Naive thymus-derived CD8-positive, alpha-beta T cell (primary cell): ENCODE results near the gene MNT. TPM values are rescaled to one million over a fixed set of nuclear protein-coding genes. Genes with fewer than 3 reads are reported as not detected.

Experiments
- ATAC-seq, 2 donors: fragments of 150-1000 bp; cut with Tn5 transposase in 1 of 2; sonication (Bioruptor Pico), chemical (Tn5 transposase) in 1 of 2; 1 replicate in 1 of 2; 2 replicates in 1 of 2; pipeline ENCODE4 v1.10.0; 2021; ENCODE audit warnings: mild to moderate bottlenecking in 2 of 2, moderate library complexity in 2 of 2
- POLR2A ChIA-PET: fragments of 350-600 bp; sonication (Branson Sonifier 250); formaldehyde crosslinking; loops from one replicate; lab custom pipeline; 2021; ENCODE audit warnings: antibody characterized with exemption; lab: Charles Lee
- DNase-seq, 10 donors: peaks; one replicate each; pipeline versions ENCODE4 v3.0.0 to v3.0.0-alpha.2; 2020 to 2022
- H3K27ac Mint-ChIP-seq, 10 donors: one replicate each; pipeline ENCODE4 v1.8.0; 2020 to 2022; ENCODE audit warnings: mild to moderate bottlenecking in 10 of 10, mixed read lengths in 10 of 10, moderate library complexity in 4 of 10, inconsistent platforms in 1 of 10
- H3K27me3 Mint-ChIP-seq, 5 donors: one replicate each; pipeline ENCODE4 v1.8.0; 2021 to 2022; ENCODE audit warnings: mixed read lengths in 5 of 5
- H3K36me3 Mint-ChIP-seq, 3 donors: one replicate each; pipeline ENCODE4 v1.8.0; 2020 to 2022; ENCODE audit warnings: mixed read lengths in 3 of 3, mild to moderate bottlenecking in 2 of 3, inconsistent platforms in 1 of 3
- H3K4me1 Mint-ChIP-seq, 4 donors: one replicate each; pipeline ENCODE4 v1.8.0; 2021 to 2022; ENCODE audit warnings: mixed read lengths in 4 of 4
- H3K4me3 Mint-ChIP-seq, 10 donors: one replicate each; pipeline ENCODE4 v1.8.0; 2020 to 2022; ENCODE audit warnings: mild to moderate bottlenecking in 10 of 10, mixed read lengths in 10 of 10, moderate library complexity in 6 of 10, inconsistent platforms in 1 of 10
- H3K9me3 Mint-ChIP-seq, 9 donors: one replicate each; pipeline ENCODE4 v1.8.0; 2020 to 2022; ENCODE audit warnings: mixed read lengths in 9 of 9, mild to moderate bottlenecking in 3 of 9, inconsistent platforms in 1 of 9, moderate library complexity in 1 of 9
- polyA plus RNA-seq, 3 donors: library from polyadenylated mRNA; unstranded; fragments of 300-500 nt; fragmentation: Illumina TruSeq; gene quantifications; one replicate each; pipeline ENCODE4 v1.2.3, GENCODE V29; 2021
- total RNA-seq, 8 experiments: library from RNA in 2 of 8; stranded (reverse) in 2 of 8; gene quantifications; one replicate each; pipeline ENCODE4 v1.2.3 and lab custom pipeline; 2021 to 2026

Gene MNT
- total and polyA plus RNA-seq, 5 experiments from 2014 or later: 0.73 to 67.4 (median 0.96) TPM

GRCh38 chr17:2364763-2365116, 36.1 kb downstream of the MNT start:
- no peaks in the 10 kb centered on the region for H3K9me3 Mint-ChIP-seq
- no peaks in the 10 kb centered on the region for H3K27me3 Mint-ChIP-seq
- H3K27ac Mint-ChIP-seq: no peak overlapping the region
- no peaks in the 10 kb centered on the region for H3K4me1 Mint-ChIP-seq
- POLR2A ChIA-PET: no interaction called here
- H3K36me3 Mint-ChIP-seq: peaks cover 0 to 39% (median 0%) of the 10 kb centered on the region in 3 donors
- DNase-seq: no peak
- H3K4me3 Mint-ChIP-seq: no peak overlapping the region
- ATAC-seq: no peak

DNA sequence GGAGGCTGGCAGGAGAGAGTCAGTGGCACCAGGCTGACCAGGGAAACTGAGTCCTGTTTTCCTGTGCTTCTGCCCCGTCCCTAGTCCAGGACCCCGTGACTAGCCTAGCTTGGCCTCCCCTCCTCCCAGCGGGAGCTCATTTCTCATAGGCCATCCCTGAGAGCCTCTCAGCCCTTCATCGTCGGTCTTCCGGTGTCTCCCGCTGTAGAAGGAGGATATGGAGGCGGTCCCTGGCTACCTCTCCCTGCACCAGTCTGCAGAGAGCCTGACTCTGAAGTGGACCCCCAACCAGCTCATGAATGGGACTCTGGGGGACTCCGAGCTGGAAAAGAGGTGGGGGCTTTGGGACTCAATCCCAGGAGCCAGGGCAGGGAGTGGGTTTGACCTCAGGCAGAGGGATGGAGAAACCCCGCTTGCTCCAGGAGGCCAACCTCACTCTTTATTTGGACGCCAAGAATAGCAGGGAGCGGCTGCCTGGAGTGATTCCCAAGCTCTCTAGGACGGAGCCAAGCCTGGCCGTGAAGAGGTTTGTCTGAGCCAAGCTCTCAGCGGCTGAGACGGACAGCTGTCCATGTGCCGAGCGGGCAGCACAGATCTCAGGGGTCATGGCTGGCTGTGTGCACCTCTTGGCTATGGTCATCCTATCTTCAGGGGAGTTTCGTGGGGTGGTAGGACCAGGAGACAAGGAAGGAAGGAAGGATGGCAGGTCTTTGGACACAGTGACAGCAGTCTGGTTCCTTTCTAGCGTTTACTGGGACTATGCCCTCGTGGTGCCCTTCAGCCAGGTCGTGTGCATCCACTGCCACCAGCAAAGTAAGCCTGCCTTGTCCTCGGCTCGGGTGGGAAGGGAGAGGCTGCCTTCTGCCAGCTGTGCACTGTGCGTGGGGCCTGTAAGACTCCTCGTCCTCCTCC, 36.8 kb downstream of the MNT start:
- no peak overlapping the region for H3K27ac Mint-ChIP-seq
- no peaks in the 10 kb centered on the region for H3K27me3 Mint-ChIP-seq
- peaks cover 0 to 37% (median 0%) of the 10 kb centered on the region in 3 donors for H3K36me3 Mint-ChIP-seq
- H3K9me3 Mint-ChIP-seq: no peaks in the 10 kb centered on the region
- ATAC-seq (no peak), DNase-seq (no peak)
- H3K4me1 Mint-ChIP-seq: no peaks in the 10 kb centered on the region
- no peak overlapping the region for H3K4me3 Mint-ChIP-seq
- POLR2A ChIA-PET: no interaction called here

DNA sequence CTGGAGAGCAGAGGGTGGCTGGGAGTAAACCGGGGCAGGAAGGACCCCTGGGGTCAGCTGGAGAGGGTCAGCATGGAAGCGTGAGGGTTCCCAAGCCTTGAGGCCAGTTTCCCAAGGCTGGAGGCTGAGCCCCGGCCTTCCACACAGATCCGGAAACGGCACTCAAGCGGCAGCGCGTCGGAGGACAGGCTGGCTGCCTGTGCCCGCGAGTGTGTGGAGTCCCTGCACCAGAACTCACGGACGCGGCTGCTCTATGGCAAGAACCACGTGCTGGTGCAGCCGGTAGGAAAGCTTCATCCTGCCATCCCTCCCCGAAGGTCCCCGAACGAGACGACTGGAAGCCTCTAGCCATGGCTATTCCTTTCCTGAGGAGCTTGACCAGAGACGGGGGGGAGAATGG, 37.5 kb downstream of the MNT start:
- ATAC-seq (no peak), DNase-seq (no peak)
- Mint-ChIP-seq H3K4me1 (no peaks in the 10 kb centered on the region), H3K36me3 (peaks cover 0 to 37% (median 0%) of the 10 kb centered on the region in 3 donors), H3K4me3 (no peak overlapping the region), H3K9me3 (no peaks in the 10 kb centered on the region), H3K27ac (no peak overlapping the region), H3K27me3 (no peaks in the 10 kb centered on the region)
- POLR2A ChIA-PET: interaction anchor here (0.5 kb wide), 1 partner anchor 452 kb away, joined by 3 read pairs; no protein-coding TSS in a partner anchor

DNA sequence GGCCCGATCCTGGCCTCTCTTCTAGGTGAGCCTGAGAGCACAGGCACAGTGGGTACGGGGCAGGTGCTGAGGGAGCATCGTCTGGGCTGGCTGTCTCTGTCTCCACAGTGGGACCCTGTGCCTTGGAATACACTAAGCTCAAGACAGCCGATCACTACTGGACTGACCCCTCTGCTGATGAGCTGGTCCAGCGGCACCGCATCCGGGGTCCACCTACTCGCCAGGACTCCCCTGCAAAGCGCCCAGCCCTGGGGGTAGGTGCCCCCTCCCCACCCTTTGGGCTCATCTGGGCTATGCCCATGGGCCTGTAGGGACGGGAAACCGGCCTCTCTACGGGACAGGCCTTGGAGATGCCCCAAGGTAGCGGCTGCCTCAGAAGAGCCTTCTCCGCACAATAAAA, 38.0 kb downstream of the MNT start:
- Mint-ChIP-seq H3K36me3 (peaks cover 0 to 37% (median 0%) of the 10 kb centered on the region in 3 donors), H3K9me3 (no peaks in the 10 kb centered on the region), H3K27me3 (no peaks in the 10 kb centered on the region), H3K27ac (peak overlapping the region in 1 of 10 donors; percentile 40), H3K4me3 (no peak overlapping the region), H3K4me1 (no peaks in the 10 kb centered on the region)
- POLR2A ChIA-PET: interaction anchor here (0.5 kb wide), 1 partner anchor 452 kb away, joined by 3 read pairs; no protein-coding TSS in a partner anchor
- no peak for ATAC-seq
- no peak for DNase-seq

DNA sequence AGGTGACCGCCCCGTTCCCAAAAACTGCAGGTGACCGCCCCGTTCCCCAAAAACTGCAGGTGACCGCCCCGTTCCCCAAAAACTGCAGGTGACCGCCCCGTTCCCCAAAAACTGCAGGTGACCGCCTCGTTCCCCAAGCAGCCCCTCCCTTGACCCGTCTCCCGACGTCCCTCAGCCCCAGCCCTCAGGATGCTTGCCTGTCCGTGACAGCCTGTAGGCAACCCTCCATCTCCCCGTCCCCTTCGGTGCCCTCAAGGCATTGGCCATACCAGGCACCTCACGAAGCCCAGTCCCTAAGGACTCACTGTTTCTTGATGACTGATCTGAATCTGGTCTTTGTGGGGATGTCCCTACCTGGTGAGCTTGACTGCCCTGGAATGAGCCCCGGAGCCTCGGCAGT, 38.4 kb downstream of the MNT start:
- Mint-ChIP-seq H3K36me3 (peaks cover 0 to 37% (median 0%) of the 10 kb centered on the region in 3 donors), H3K4me1 (no peaks in the 10 kb centered on the region), H3K27me3 (no peaks in the 10 kb centered on the region), H3K4me3 (no peak overlapping the region), H3K9me3 (no peaks in the 10 kb centered on the region), H3K27ac (peak overlapping the region in 1 of 10 donors; percentile 40)
- POLR2A ChIA-PET: no interaction called here
- ATAC-seq: no peak
- no peak for DNase-seq

DNA sequence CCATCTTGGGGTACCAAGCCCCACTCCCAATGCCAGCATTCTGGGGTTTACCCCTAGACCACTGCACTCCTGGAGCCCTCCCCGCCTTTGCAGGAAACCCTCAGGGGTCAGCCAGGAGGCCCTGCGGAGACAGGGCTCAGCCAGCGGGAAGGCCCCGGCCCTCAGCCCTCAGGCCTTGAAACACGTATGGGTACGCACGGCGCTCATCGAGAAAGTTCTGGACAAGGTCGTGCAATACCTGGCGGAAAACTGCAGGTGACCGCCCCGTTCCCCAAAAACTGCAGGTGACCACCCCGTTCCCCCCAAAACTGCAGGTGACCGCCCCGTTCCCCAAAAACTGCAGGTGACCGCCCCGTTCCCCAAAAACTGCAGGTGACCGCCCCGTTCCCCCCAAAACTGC, 38.8 kb downstream of the MNT start:
- Mint-ChIP-seq H3K4me1 (no peaks in the 10 kb centered on the region), H3K27ac (peak overlapping the region in 1 of 10 donors; percentile 25), H3K9me3 (no peaks in the 10 kb centered on the region), H3K27me3 (no peaks in the 10 kb centered on the region), H3K36me3 (peaks cover 0 to 35% (median 0%) of the 10 kb centered on the region in 3 donors), H3K4me3 (no peak overlapping the region)
- POLR2A ChIA-PET: no interaction called here
- DNase-seq (no peak), ATAC-seq (no peak)

DNA sequence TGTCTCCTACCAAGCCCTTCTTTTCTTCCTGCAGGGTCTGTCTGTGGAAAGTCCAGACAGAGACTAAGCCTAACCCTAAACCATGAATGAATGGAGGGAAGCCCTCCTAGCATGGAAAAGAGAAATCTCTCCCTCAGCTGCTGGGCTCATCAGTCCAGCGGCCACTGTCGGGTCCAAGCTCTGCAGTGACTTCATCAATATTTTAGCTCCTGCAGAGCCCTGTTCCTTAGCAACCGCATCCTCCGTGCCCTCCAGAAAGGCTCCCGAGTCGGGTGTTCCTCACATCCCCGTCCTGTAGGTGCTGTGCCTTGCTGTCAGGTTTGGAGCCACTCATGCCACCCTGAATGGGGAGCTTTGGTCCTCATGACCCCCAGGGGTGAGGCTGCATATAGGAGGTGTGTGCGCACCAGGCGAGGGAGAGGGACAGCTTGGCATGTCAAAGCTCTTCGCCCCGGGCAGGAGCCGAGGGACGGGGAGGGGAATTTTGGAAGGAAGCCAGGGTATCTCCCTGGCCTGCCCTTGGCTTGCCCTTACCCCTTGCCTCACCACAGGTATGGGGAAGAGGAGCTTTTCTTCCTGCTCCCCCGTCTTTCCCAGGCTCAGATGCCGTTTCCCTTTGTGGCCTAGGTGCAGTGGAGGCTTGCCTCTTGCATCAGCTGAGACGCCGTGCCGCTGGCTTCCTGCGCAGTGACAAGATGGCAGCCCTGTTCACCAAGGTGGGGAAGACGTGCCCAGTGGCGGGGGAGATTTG, 39.7 kb downstream of the MNT start:
- no peaks in the 10 kb centered on the region for H3K4me1 Mint-ChIP-seq
- DNase-seq: no peak
- H3K36me3 Mint-ChIP-seq: peaks cover 0 to 30% (median 0%) of the 10 kb centered on the region in 3 donors
- H3K27me3 Mint-ChIP-seq: no peaks in the 10 kb centered on the region
- ATAC-seq: no peak
- POLR2A ChIA-PET: interaction anchor here (1.4 kb wide), 1 partner anchor 25 kb away, joined by 4 read pairs; the partner anchor contains the start of gene TSR1
- peak overlapping the region in 6 of 10 donors; percentile 16 to 69 (median 38) for H3K27ac Mint-ChIP-seq
- no peak overlapping the region for H3K4me3 Mint-ChIP-seq
- H3K9me3 Mint-ChIP-seq: no peaks in the 10 kb centered on the region

DNA sequence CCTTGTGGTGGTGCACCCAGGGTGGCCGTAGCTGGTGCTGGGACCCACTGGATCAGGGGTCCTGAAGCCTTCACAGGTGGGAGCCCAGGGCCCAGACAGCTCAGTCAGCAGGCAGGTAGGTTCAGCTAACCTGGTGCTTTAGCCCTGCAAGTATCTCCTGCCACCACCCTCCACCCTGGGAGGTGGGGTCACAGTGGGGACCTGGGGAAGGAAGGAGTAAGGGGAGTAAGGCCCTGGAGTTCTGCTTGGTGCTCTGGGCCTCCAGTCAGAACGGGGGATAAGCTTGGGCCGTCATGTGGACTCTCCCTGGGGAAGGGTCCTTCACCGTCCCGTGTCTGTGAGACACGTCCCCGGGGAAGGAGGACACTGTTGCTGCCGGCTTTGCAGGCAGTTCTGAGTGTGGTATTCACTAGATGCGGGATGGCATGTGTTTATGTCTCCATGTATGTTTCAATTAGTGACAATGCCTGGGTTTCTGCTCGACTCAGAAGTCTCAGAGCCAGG, 42.9 kb downstream of the MNT start:
- Mint-ChIP-seq H3K4me3 (no peak overlapping the region), H3K9me3 (no peaks in the 10 kb centered on the region), H3K27ac (peak overlapping the region in 1 of 10 donors; percentile 37), H3K36me3 (peaks cover 0 to 13% (median 0%) of the 10 kb centered on the region in 3 donors), H3K27me3 (no peaks in the 10 kb centered on the region), H3K4me1 (peaks cover 7 to 16% (median 16%) of the 10 kb centered on the region in 4 donors)
- POLR2A ChIA-PET: no interaction called here
- no peak for ATAC-seq
- no peak for DNase-seq

DNA sequence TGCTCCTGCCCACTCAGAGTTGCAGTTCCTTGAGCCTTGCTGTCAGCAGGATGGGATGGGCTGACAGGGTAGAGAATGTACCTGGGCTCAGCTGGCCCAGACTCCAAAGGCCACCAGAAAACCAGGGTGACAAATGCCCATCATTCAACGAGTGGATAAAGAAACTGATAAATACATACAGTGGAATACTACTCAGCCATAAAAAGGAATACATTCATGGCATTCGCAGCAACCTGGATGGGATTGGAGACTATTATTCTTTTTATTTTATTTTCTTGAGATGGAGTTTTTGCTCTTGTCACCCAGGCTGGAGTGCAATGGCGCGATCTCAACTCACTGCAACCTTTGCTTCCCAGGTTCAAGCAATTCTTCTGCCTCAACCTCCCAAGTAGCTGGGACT, 43.6 kb downstream of the MNT start:
- DNase-seq (no peak), ATAC-seq (no peak)
- H3K27ac Mint-ChIP-seq: no peak overlapping the region
- POLR2A ChIA-PET: no interaction called here
- no peaks in the 10 kb centered on the region for H3K9me3 Mint-ChIP-seq
- H3K4me1 Mint-ChIP-seq: peaks cover 9 to 18% (median 17%) of the 10 kb centered on the region in 4 donors
- no peaks in the 10 kb centered on the region for H3K27me3 Mint-ChIP-seq
- H3K4me3 Mint-ChIP-seq: no peak overlapping the region
- H3K36me3 Mint-ChIP-seq: peaks cover 0 to 8% (median 0%) of the 10 kb centered on the region in 3 donors

- H3K27me3 Mint-ChIP-seq: no peaks in the 10 kb centered on the region
- no peaks in the 10 kb centered on the region for H3K9me3 Mint-ChIP-seq
- DNase-seq (no peak), ATAC-seq (no peak)
- peak overlapping the region in 6 of 10 donors; percentile 18 to 89 (median 46) for H3K4me3 Mint-ChIP-seq
- peaks cover 9 to 22% (median 17%) of the 10 kb centered on the region in 4 donors for H3K4me1 Mint-ChIP-seq
- peak overlapping the region in 9 of 10 donors; percentile 83 to 97 (median 96) for H3K27ac Mint-ChIP-seq
- peaks cover 0 to 10% (median 0%) of the 10 kb centered on the region in 3 donors for H3K36me3 Mint-ChIP-seq
- POLR2A ChIA-PET: interaction anchor here (0.7 to 4.8 kb wide), 4 partner anchors 17 to 584 kb away, joined by 3 to 31 read pairs (median 3); partner anchors contain the start of genes SGSM2 and TSR1
These were observed 46.5 kb downstream of the MNT start for GRCh38 chr17:2354311-2354710.

DNA sequence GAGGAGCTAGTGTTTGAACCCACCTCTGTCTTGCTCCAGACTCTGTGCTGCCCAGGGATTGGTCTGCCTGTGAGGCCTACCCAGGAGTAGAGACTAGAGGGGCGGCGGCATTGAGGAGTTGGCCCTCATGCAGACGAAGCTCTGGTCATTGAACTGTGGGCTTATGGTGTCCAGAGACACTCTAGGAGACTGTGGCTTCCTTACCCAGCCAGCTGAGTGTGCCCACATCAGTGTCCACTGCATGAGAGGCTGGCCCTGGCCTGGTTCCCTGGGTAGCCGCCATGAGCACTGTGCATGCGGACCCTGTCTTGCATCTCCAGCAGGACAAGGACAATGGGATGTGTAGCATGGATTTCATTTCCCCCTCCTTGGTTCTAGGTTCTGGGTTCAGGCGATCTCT, 49.6 kb downstream of the MNT start:
- Mint-ChIP-seq H3K4me3 (no peak overlapping the region), H3K4me1 (peaks cover 11 to 22% (median 17%) of the 10 kb centered on the region in 4 donors), H3K27me3 (no peaks in the 10 kb centered on the region), H3K27ac (peak overlapping the region in 2 of 10 donors; percentile 33 to 41), H3K9me3 (no peaks in the 10 kb centered on the region), H3K36me3 (peaks cover 0 to 18% (median 0%) of the 10 kb centered on the region in 3 donors)
- DNase-seq (no peak), ATAC-seq (no peak)
- POLR2A ChIA-PET: interaction anchor here (4.8 kb wide), 1 partner anchor 14 kb away, joined by 31 read pairs; the partner anchor contains the start of genes SGSM2 and TSR1

- DNase-seq (no peak), ATAC-seq (no peak)
- Mint-ChIP-seq H3K27ac (peak overlapping the region in 2 of 10 donors; percentile 29 to 60), H3K9me3 (no peaks in the 10 kb centered on the region), H3K4me3 (no peak overlapping the region), H3K4me1 (peaks cover 8 to 23% (median 13%) of the 10 kb centered on the region in 4 donors), H3K27me3 (no peaks in the 10 kb centered on the region), H3K36me3 (peaks cover 0 to 29% (median 0%) of the 10 kb centered on the region in 3 donors)
- POLR2A ChIA-PET: no interaction called here
These were observed 52.8 kb downstream of the MNT start for GRCh38 chr17:2347805-2348685.
